ENCODE results near the gene DIP2B.
"Not testable (repeated sequence)": the region's sequence is repeated elsewhere in the genome, so short reads cannot be mapped to it uniquely, and the experiment has no call there.

Gene DIP2B

DNA sequence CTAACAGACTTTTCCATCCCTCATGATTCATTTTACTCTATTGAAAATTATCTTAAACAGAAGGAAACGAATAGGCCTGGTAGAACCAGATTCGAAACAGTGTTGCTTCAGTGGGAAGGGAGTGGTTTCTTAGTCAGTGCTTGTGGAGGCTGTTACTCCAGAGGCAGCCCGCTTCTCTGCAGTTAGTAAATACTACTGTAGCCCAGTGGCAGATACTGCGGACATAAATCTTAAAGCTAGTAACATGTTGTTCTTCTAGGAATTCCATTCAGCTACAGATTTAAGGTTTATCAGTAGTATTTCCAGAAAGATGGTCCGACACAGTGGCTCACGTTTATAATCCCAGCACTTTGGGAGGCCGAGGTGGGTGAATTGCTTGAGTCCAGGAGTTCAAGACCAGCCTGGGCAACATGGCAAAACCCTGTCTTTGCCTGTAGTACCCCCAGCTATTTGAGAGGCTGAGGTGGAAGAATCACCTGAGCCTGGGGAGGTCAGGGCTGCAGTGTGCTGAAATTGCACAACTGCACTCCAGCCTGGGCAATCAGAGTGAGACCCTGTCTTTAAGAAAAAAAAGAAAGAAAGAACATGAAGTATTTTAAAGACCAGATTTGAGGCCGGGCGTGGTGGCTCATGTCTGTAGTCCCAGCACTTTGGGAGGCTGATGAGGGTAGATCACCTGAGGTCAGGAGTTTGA, 45.9 kb downstream of the DIP2B start:
- FAIRE-seq: peak; percentile 71
- TF ChIP-seq POLR2A (IDR thresholded peaks at IDR 0.05; ENCODE audit: low read depth, low read length): no peak
- no peak for DNase-seq (ENCODE audit: insufficient read length, low spot score)

DNA sequence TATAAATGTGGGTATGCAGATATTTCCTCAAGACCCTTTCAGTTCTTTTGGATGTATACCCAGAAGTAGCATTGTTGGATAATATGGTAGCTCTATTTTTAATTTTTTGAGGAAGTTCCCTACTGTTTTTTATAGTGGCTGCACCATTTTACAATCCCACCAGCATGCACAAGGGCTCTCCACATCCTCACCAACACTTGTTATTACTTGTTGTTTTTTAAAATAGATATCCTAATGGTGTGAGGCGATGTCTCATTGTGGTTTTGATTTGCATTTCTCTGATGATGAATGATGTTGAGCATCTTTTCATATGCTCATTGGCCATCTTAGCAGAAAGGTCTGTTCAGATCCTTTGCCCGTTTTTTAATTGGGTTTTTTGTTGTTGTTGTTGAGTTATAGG, 47.1 kb downstream of the DIP2B start:
- FAIRE-seq (no peak), DNase-seq (ENCODE audit: insufficient read length, low spot score) (no peak)
- no peak for TF ChIP-seq POLR2A (IDR thresholded peaks at IDR 0.05; ENCODE audit: low read depth, low read length)

DNA sequence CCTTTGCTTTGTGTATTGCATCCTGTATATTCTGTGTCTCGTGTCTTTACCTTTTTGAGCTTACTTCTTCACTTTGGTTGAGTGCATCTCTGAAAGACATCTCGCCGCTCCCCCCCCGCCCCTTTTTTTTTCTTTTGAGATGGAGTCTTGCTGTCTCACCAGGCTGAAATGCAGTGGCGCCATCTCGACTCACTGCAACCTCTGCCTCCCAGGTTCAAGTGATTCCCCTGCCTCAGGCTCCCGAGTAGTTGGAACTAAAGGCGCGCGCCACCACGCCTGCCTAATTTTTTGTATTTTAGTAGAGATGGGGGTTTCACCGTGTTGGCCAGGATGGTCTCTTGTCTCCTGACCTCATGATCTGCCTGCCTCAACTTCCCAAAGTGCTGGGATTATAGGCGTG, 49.9 kb downstream of the DIP2B start:
- TF ChIP-seq POLR2A (IDR thresholded peaks at IDR 0.05; ENCODE audit: low read depth, low read length): no peak
- FAIRE-seq (no peak), DNase-seq (ENCODE audit: insufficient read length, low spot score) (no peak)

DNA sequence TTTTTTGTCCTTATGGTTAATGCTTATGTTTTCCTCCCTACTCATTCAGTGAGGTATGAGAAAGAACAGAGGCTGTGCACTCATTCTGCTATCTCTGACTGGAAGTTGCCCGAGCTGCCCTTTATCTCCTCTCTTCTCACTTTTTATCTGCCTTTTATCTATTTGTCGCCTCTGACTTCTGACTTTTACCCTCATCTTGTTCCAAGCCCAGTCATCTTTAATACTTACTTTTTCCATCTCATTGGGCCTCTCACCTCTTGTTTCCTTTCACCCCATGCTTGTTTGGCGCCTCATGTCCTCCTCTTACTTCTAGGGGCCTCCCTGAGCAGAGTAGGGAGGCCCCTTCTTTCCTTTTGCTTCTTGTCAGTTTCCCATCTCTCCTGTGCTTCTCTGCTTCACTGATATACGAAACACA, 50.7 kb downstream of the DIP2B start:
- FAIRE-seq: no peak
- TF ChIP-seq POLR2A (IDR thresholded peaks at IDR 0.05; ENCODE audit: low read depth, low read length): no peak
- DNase-seq (ENCODE audit: insufficient read length, low spot score): no peak

DNA sequence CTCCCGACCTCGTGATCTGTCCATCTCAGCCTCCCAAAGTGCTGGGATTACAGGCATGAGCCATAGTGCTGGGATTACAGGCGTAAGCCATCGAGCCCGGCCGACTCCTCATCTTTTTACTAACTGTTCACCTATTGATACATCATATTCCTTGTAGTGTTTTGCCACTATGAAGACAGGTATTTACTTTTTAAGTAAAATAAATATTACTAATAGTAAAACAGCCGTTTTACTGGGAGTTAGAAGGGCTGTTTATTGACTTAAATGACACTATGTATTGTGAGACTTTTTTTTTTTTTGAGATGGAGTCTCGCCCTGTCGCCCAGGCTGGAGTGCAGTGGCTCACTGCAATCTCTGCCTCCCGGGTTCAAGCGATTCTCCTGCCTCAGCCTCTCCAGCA, 51.5 kb downstream of the DIP2B start:
- FAIRE-seq (no peak), DNase-seq (ENCODE audit: insufficient read length, low spot score) (no peak)
- no peak for TF ChIP-seq POLR2A (IDR thresholded peaks at IDR 0.05; ENCODE audit: low read depth, low read length)

DNA sequence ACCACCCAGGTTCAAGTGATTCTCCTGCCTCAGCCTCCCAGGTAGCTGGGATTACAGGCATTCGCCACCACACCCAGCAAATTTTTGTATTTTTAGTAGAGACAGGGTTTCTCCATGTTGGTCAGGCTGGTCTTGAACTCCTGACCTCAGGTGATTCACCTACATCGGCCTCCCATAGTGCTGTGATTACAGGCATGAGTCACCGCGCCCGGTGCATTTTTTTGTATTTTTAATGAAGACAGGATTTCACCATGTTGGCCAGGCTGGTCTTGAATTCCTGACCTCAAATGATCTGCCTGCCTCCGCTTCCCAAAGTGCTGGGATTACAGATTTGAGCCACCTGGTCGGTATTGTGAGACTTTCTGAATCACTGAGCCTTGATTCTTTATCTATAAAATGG, 52.0 kb downstream of the DIP2B start:
- DNase-seq (ENCODE audit: insufficient read length, low spot score); FAIRE-seq: not testable (repeated sequence)

DNA sequence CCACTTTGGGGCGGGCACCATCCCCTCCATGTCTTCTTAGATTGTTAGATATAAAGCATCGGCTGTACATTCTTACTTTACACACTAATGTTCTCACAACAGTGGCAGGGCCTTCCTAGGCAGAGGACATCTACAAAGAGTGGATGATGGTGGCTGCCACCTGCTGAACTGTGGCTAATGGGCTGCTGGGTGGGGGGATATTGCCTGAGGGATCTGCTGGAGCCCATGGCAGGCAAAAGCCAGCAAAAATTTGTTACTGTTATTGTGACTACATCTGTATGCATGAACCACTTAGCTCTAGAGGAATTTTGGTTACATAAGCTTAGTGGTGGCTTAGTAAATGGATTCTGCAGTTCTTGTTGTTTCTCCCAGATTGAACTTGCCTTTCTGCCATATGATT, 52.6 kb downstream of the DIP2B start:
- FAIRE-seq: no peak

DNA sequence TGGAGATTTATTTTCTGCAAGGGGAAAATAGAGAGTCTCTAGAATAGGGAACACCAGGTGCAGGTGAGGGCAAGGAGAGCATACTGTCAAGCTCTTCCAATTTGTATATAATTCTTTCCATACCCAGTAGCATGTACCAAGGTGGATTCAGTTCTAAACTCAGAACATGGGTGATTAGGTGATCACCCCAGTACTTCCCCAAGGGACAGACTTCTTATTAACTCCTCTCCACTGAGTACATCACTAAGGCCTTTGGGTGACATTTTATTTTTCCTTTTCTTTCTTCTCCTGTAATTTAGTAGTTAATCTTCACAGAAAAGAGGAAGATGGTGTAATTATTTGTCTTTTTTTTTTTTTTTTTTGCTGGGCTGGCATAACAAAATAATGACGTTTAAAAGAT, 54.2 kb downstream of the DIP2B start:
- TF ChIP-seq POLR2A (IDR thresholded peaks at IDR 0.05; ENCODE audit: low read depth, low read length): no peak
- DNase-seq (ENCODE audit: insufficient read length, low spot score): no peak
- FAIRE-seq: no peak

More for the DNA sequence above, 52.6 kb downstream of the DIP2B start:
- DNase-seq (ENCODE audit: insufficient read length, low spot score): no peak
- no peak for TF ChIP-seq POLR2A (IDR thresholded peaks at IDR 0.05; ENCODE audit: low read depth, low read length)

DNA sequence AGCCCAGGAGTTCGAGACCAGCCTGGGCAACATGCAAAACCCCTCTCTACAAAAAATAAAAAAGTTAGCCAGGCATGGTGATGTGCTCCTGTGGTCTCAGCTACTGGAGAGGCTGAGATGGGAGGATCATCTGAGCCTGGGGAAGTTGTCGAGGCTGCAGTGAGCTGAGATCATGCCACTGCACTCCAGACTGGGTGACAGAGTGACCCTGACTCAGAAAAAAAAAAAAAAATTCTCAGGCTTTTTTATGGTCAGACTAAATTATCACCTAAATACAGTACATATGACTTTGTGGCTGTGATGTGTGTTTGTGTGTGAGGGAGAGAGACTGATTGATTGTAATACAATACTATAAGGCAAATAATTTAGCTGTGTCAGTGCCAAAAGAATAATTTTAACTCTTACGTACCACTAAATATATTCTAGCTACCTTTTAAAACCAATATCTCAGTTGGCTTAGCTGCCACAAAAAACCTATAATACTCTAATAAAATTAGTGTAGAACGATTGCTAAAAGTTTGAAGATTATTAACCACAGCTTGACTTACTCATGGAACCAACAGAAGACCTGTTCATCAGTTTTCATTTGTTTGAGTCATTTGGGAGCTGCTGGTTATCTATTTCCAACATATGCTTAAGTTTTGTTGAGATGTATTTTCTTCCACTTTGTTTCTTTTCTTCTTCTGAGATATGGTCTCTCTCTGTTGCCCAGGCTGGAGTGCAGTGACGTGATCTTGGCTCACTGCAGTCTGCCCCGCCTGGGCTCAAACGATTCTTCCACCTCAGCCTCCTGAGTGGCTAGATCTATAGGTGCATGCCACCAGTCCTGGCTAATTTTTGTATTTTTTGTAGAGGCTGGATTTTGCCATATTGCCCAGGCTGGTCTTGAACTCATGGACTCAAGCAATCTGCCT, 58.0 kb downstream of the DIP2B start:
- DNase-seq (ENCODE audit: insufficient read length, low spot score) (no peak), FAIRE-seq (no peak)
- TF ChIP-seq POLR2A (IDR thresholded peaks at IDR 0.05; ENCODE audit: low read depth, low read length): no peak

DNA sequence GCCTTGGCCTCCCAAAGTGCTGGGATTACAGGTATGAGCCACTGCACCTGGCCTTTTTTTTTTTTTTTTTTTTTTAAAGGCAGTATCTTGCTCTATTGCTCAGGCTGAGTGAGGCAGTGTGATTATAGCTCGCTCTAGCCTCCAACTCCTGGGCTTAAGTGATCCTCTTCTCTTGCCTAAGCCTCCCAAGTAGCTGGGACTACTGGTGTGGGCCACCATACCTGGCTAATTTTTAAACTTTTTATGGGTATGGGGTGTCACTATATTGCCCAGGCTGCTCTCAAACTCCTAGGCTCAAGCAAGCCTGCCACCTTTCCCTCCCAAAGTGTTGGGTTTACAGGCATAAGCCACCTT, 58.6 kb downstream of the DIP2B start:
- no peak for DNase-seq (ENCODE audit: insufficient read length, low spot score)
- no peak for TF ChIP-seq POLR2A (IDR thresholded peaks at IDR 0.05; ENCODE audit: low read depth, low read length)
- no peak for FAIRE-seq

DNA sequence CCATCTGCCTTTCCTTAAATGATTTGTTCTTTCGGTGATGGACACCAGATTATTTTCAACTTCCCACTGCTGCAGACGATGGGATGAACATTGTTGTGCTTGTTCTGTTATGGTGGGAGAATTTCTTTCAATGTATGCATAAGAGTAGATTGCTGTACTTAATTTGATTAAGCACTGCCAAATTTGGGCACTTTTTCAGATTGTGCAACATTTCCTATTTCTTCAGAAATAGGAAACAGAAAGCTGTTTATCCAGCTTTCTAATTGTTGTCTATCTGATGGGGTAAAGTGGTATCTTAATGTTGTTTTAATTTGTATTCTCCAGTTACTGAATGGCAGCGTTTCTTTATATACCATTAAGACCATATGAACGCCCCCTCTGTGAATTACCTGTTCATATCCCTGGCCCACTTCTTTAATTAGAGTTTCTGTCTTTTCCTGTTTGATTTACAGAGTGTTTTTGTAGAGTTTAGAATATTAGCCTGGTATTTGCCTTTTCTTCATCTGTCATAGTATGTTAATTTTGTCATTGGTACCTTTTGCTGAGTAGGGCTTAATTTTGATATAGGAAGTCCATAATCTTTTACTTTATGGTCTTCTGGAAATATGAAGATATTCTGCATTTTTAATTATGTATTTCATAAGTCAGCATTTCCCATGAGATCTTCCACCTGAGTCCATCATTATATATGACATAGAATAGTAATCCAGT, 59.6 kb downstream of the DIP2B start:
- peak; percentile 45 for FAIRE-seq
- DNase-seq (ENCODE audit: insufficient read length, low spot score): no peak
- no peak for TF ChIP-seq POLR2A (IDR thresholded peaks at IDR 0.05; ENCODE audit: low read depth, low read length)

DNA sequence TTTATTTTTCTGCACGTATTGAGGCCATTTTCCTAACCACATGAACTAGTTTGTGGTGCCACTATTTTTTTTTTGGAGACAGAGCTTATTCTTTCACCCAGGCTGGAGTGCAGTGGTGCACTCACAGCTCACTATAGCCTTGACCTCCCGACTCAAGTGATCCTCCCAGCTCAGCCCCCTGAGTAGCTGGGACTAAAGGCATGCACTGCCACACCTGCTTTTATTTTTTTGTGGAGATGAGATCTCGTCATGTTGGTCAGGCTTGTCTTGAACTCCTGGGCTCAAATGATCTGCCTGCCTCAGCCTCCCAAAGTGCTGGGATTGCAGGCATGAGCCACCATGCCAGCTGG, 60.1 kb downstream of the DIP2B start:
- FAIRE-seq (no peak), DNase-seq (ENCODE audit: insufficient read length, low spot score) (no peak)
- no peak for TF ChIP-seq POLR2A (IDR thresholded peaks at IDR 0.05; ENCODE audit: low read depth, low read length)

DNA sequence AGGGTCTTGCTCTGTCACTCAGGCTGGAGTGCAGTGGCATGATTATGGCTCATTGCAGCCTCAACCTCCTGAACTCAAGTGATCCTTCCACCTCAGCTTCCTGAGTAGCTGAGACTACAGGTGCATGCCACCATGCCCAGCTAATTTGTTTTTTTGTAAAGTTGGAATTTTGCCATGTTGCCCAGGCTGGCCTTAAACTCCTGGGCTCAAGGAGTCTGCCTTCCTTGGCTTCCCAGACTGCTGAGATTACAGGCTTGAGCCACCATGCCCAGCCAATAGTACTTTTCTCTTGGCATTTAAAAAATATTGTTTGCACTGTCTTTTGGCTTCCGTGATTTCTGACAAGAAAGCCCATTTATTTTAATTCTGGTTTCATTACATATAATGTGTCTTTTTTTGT, 61.3 kb downstream of the DIP2B start:
- FAIRE-seq (peak; percentile 60), DNase-seq (ENCODE audit: insufficient read length, low spot score) (no peak)
- no peak for TF ChIP-seq POLR2A (IDR thresholded peaks at IDR 0.05; ENCODE audit: low read depth, low read length)

DNA sequence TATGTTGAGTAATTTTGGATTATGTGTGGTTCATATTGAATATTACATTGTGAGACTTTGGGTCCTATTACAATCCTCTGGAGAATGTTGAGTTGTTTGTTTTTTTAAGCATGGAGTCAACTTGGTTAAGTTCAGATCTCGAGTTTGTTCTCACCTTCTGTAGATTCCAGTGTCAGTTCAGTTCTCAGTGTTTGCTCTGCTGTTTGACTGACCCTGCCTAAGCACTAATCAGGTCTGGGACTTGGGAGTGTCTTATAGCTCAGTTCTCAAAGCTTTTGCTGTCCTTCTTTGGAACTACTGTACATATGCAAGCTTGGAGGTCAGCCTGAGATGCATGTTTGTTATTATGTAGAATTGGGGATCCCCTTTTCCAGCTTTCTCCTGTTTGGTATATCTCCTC, 63.1 kb downstream of the DIP2B start:
- FAIRE-seq (peak; percentile 94), DNase-seq (ENCODE audit: insufficient read length, low spot score) (no peak)
- no peak for TF ChIP-seq POLR2A (IDR thresholded peaks at IDR 0.05; ENCODE audit: low read depth, low read length)

All from H54 (cell line).